Prostate gland (tissue), 2 donors: ENCODE data around the gene RPS18. TPM values are rescaled to one million over a fixed set of nuclear protein-coding genes. Genes with fewer than 3 reads are reported as not detected.
A peak's percentile ranks its signal among the peaks of the same experiment; 100 is the strongest.

ENCODE experiments used
- DNase-seq: peaks from one replicate; pipeline ENCODE4 v3.0.0-alpha.2; 2019; ENCODE audit warnings: low spot score
- H3K27ac ChIP-seq, 2 donors: fragments of 200-600 bp; sonication (generic); 2 replicates each; pipeline ENCODE4 v1.5.1; 2017 to 2019
- H3K27me3 ChIP-seq: fragments of 200-600 bp; sonication (generic); replicated peaks from 2 replicates; pipeline ENCODE4 v1.5.1; 2019; ENCODE audit not compliant: insufficient read depth
- H3K36me3 ChIP-seq, 2 donors: fragments of 200-600 bp; sonication (generic); 1 replicate in 1 of 2; 2 replicates in 1 of 2; pipeline versions ENCODE4 v1.5.1 to v1.8.1; 2017 to 2019
- H3K4me1 ChIP-seq: fragments of 200-600 bp; sonication (generic); replicated peaks from 2 replicates; pipeline ENCODE4 v1.5.1; 2019
- H3K4me3 ChIP-seq, 2 donors: fragments of 200-600 bp; sonication (generic); 2 replicates each; pipeline ENCODE4 v1.5.1; 2017 to 2019
- H3K9me3 ChIP-seq: fragments of 200-600 bp; sonication (generic); 2 replicates; pipeline ENCODE4 v1.5.1; 2017
- CTCF ChIP-seq, 4 experiments: fragments of 200-600 bp in 2 of 4; fragments of 450-650 bp in 2 of 4; sonication (generic) in 2 of 4; IDR thresholded peaks; 1 replicate in 3 of 4; 2 replicates in 1 of 4; pipeline ENCODE4 v1.5.1; 2016 to 2019; ENCODE audit warnings: antibody characterized with exemption in 4 of 4, mild to moderate bottlenecking in 2 of 4, moderate library complexity in 2 of 4
- POLR2A ChIP-seq: fragments of 450-650 bp; IDR thresholded peaks from one replicate; pipeline ENCODE4 v1.6.1; 2016; ENCODE audit warnings: antibody characterized with exemption, mild to moderate bottlenecking
- POLR2AphosphoS5 ChIP-seq: sonication (generic); formaldehyde crosslinking; IDR thresholded peaks from one replicate; pipeline ENCODE4 v1.6.1; 2017; ENCODE audit warnings: antibody characterized with exemption
- WGBS: methylation state at CpG from one replicate; pipeline ENCODE4 v1.1.5; 2018; 5-methylcytosine and 5-hydroxymethylcytosine counted together
- intact Hi-C: fragments of 100-400 bp; cut with DNase I; formaldehyde crosslinking; loops from one replicate; pipeline ENCODE4 v1.14.2; 2022
- total RNA-seq, 2 donors: library from RNA; depleted of rRNA; stranded (reverse); fragments of >200 nt; gene quantifications; one replicate each; pipeline ENCODE4 v1.1.0, GENCODE V29; 2016

Gene RPS18
- total RNA-seq, 2 donors from 2014 or later: 1,990 to 4,594 TPM

GRCh38 chr6:33237741-33238140 is 34.1 kb upstream of the RPS18 start:
- no peak overlapping the region for H3K4me3 ChIP-seq
- H3K4me1 ChIP-seq: no peaks in the 10 kb centered on the region
- no peaks in the 10 kb centered on the region for H3K9me3 ChIP-seq
- H3K27ac ChIP-seq: no peak overlapping the region
- H3K27me3 ChIP-seq: peaks cover 5% of the 10 kb centered on the region
- no peak for DNase-seq
- no peaks in the 10 kb centered on the region for H3K36me3 ChIP-seq
- 63% methylated on average over 2 of the region's 2 CpGs for WGBS
- TF ChIP-seq POLR2AphosphoS5: no peak
- no peak for TF ChIP-seq POLR2A
- TF ChIP-seq CTCF (IDR thresholded peaks at IDR 0.05): no peak
- intact Hi-C loops: no loop called here

GRCh38 chr6:33241968-33242367 is 29.9 kb upstream of the RPS18 start:
- Histone ChIP-seq H3K27me3 (peaks cover 2% of the 10 kb centered on the region), H3K9me3 (no peaks in the 10 kb centered on the region), H3K4me3 (no peak overlapping the region), H3K36me3 (no peaks in the 10 kb centered on the region), H3K4me1 (no peaks in the 10 kb centered on the region), H3K27ac (no peak overlapping the region)
- no peak for TF ChIP-seq POLR2A
- no peak for TF ChIP-seq CTCF (IDR thresholded peaks at IDR 0.05)
- TF ChIP-seq POLR2AphosphoS5: no peak
- intact Hi-C loops: loop anchor here (10.0 kb wide), 1 partner anchor 117 kb away; no protein-coding TSS in a partner anchor
- DNase-seq: no peak
- WGBS: 53% methylated on average over 3 of the region's 3 CpGs

GRCh38 chr6:33243476-33243875 is 28.4 kb upstream of the RPS18 start:
- no peak for DNase-seq
- 44% methylated on average over 1 of the region's 1 CpG for WGBS
- Histone ChIP-seq H3K9me3 (no peaks in the 10 kb centered on the region), H3K4me3 (no peak overlapping the region), H3K27me3 (peaks cover 2% of the 10 kb centered on the region), H3K4me1 (no peaks in the 10 kb centered on the region), H3K36me3 (no peaks in the 10 kb centered on the region), H3K27ac (no peak overlapping the region)
- intact Hi-C loops: loop anchor here (10.0 kb wide), 1 partner anchor 119 kb away; no protein-coding TSS in a partner anchor
- TF ChIP-seq POLR2AphosphoS5 (no peak), POLR2A (no peak), CTCF (IDR thresholded peaks at IDR 0.05) (no peak)

GRCh38 chr6:33247977-33248642 is 23.8 kb upstream of the RPS18 start:
- 1% methylated on average over 28 of the region's 28 CpGs for WGBS
- H3K27ac ChIP-seq: peak overlapping the region; percentile 88 to 91

More at GRCh38 chr6:33247977-33248642, 23.8 kb upstream of the RPS18 start:
- peak; percentile 88 for DNase-seq
- Histone ChIP-seq H3K4me3 (peak overlapping the region; percentile 41 to 44), H3K4me1 (no peaks in the 10 kb centered on the region), H3K9me3 (no peaks in the 10 kb centered on the region), H3K36me3 (no peaks in the 10 kb centered on the region), H3K27me3 (no peaks in the 10 kb centered on the region)
- no peak for TF ChIP-seq POLR2A
- peak; percentile 89 to 98 (median 94) for TF ChIP-seq CTCF (IDR thresholded peaks at IDR 0.05)
- peak; percentile 71 for TF ChIP-seq POLR2AphosphoS5
- intact Hi-C loops: loop anchor here (1.0 to 10.0 kb wide), 4 partner anchors 47 to 233 kb away; partner anchors contain the start of genes RXRB and SLC39A7
